HL-60/S4 treated with retinoic acid at 250 ng/mL for 4 days and 3 days (cell line): ENCODE data around the gene CMTR2.

ENCODE experiments used
- in situ Hi-C: fragments of 300-500 bp; cut with MboI; formaldehyde crosslinking; loops from 2 replicates; pipeline ENCODE4 v1.7.0; 2022; ENCODE audit warnings: low sequenced_read_pairs

CMTR2 gene

GRCh38 chr16:71276589-71277334, 12.4 kb downstream of the CMTR2 start:
- in situ Hi-C loops: no loop called here

- in situ Hi-C loops: no loop called here
Measured at GRCh38 chr16:71273384-71273783, 15.8 kb downstream of the CMTR2 start.

GRCh38 chr16:71264299-71264698, 24.9 kb downstream of the CMTR2 start:
- in situ Hi-C loops: no loop called here

- in situ Hi-C loops: no loop called here
Measured at GRCh38 chr16:71263582-71263981, 25.6 kb downstream of the CMTR2 start.

- in situ Hi-C loops: no loop called here
Measured at GRCh38 chr16:71262391-71262790, 26.8 kb downstream of the CMTR2 start.

- in situ Hi-C loops: no loop called here
Measured at GRCh38 chr16:71260995-71261394, 28.2 kb downstream of the CMTR2 start.

GRCh38 chr16:71259086-71259485, 30.1 kb downstream of the CMTR2 start:
- in situ Hi-C loops: no loop called here

GRCh38 chr16:71258372-71258771, 30.8 kb downstream of the CMTR2 start:
- in situ Hi-C loops: no loop called here

- in situ Hi-C loops: no loop called here
Measured at GRCh38 chr16:71257768-71258167, 31.4 kb downstream of the CMTR2 start.

- in situ Hi-C loops: no loop called here
Measured at GRCh38 chr16:71255721-71256120, 33.5 kb downstream of the CMTR2 start.

- in situ Hi-C loops: no loop called here
Measured at GRCh38 chr16:71254832-71255525, 34.2 kb downstream of the CMTR2 start.

- in situ Hi-C loops: no loop called here
Measured at GRCh38 chr16:71250461-71251235, 38.6 kb downstream of the CMTR2 start.

- in situ Hi-C loops: no loop called here
Measured at GRCh38 chr16:71249399-71249798, 39.8 kb downstream of the CMTR2 start.

GRCh38 chr16:71247478-71247877, 41.7 kb downstream of the CMTR2 start:
- in situ Hi-C loops: no loop called here

GRCh38 chr16:71246309-71246708, 42.9 kb downstream of the CMTR2 start:
- in situ Hi-C loops: no loop called here

- in situ Hi-C loops: no loop called here
Measured at GRCh38 chr16:71244521-71244920, 44.7 kb downstream of the CMTR2 start.

GRCh38 chr16:71242601-71243000, 46.6 kb downstream of the CMTR2 start:
- in situ Hi-C loops: no loop called here

GRCh38 chr16:71242036-71242435, 47.2 kb downstream of the CMTR2 start:
- in situ Hi-C loops: no loop called here
